Activated T-cell treated with anti-CD3 and anti-CD28 coated beads, Interleukin-2, amount 50 U/mL, for 24 hours (primary cell): ENCODE measurements around the gene ZNF773.
"Not testable (repeated sequence)": the region's sequence is repeated elsewhere in the genome, so short reads cannot be mapped to it uniquely, and the experiment has no call there.

ENCODE experiments used
- DNase-seq: peaks from one replicate; pipeline ENCODE4 v3.0.0-alpha.2; 2020
- H3K27ac Mint-ChIP-seq: 2 replicates; pipeline ENCODE4 v1.8.0; 2020; ENCODE audit warnings: mild to moderate bottlenecking, mixed read lengths
- H3K27me3 Mint-ChIP-seq: 2 replicates; pipeline ENCODE4 v1.8.0; 2020; ENCODE audit warnings: mixed read lengths
- H3K36me3 Mint-ChIP-seq: 2 replicates; pipeline ENCODE4 v1.8.0; 2020; ENCODE audit warnings: low read depth, mixed read lengths
- H3K4me1 Mint-ChIP-seq: 2 replicates; pipeline ENCODE4 v1.8.0; 2020; ENCODE audit warnings: low read depth, mixed read lengths
- H3K4me3 Mint-ChIP-seq: 2 replicates; pipeline ENCODE4 v1.8.0; 2020; ENCODE audit warnings: mild to moderate bottlenecking, moderate library complexity, mixed read lengths
- H3K9me3 Mint-ChIP-seq: 2 replicates; pipeline ENCODE4 v1.8.0; 2020; ENCODE audit warnings: mixed read lengths

ZNF773 gene

GRCh38 chr19:57518021-57518420 is 18.3 kb downstream of the ZNF773 start:
- not testable (repeated sequence) for H3K27me3 Mint-ChIP-seq, DNase-seq, H3K4me1 Mint-ChIP-seq, H3K27ac Mint-ChIP-seq, H3K4me3 Mint-ChIP-seq
- Mint-ChIP-seq H3K9me3 (peaks cover 61% of the 10 kb centered on the region), H3K36me3 (peaks cover 70% of the 10 kb centered on the region)

- Mint-ChIP-seq H3K9me3 (peaks cover 60% of the 10 kb centered on the region), H3K4me3 (peak within 1 kb of the TSS; percentile 95), H3K36me3 (peaks cover 59% of the 10 kb centered on the region), H3K27ac (peak within 1 kb of the TSS; percentile 87), H3K4me1 (peaks cover 23% of the 10 kb centered on the region), H3K27me3 (no peaks in the 10 kb centered on the region)
- peak; percentile 90 for DNase-seq
Observed at GRCh38 chr19:57527136-57527881, 27.6 kb downstream of the ZNF773 start, which contains the start of gene ZNF549. Gene ZNF549 (plus strand): TSS chr19:57527356. CDS start chr19:57527574, 218 bp downstream.

- H3K4me1 Mint-ChIP-seq: no peaks in the 10 kb centered on the region
- H3K36me3 Mint-ChIP-seq: peaks cover 100% of the 10 kb centered on the region
- peaks cover 85% of the 10 kb centered on the region for H3K9me3 Mint-ChIP-seq
- H3K27me3 Mint-ChIP-seq: no peaks in the 10 kb centered on the region
- no peak overlapping the region for H3K27ac Mint-ChIP-seq
- no peak for DNase-seq
- H3K4me3 Mint-ChIP-seq: no peak overlapping the region
Observed at GRCh38 chr19:57537953-57538547, 38.3 kb downstream of the ZNF773 start.

GRCh38 chr19:57546513-57546912 is 46.8 kb downstream of the ZNF773 start:
- Mint-ChIP-seq H3K27me3 (no peaks in the 10 kb centered on the region), H3K4me1 (no peaks in the 10 kb centered on the region), H3K4me3 (no peak overlapping the region), H3K36me3 (peaks cover 100% of the 10 kb centered on the region), H3K9me3 (peaks cover 71% of the 10 kb centered on the region), H3K27ac (no peak overlapping the region)
- DNase-seq: no peak

GRCh38 chr19:57552432-57552831 is 52.7 kb downstream of the ZNF773 start:
- DNase-seq: no peak
- H3K9me3 Mint-ChIP-seq: peaks cover 76% of the 10 kb centered on the region
- H3K27ac Mint-ChIP-seq: no peak overlapping the region
- no peak overlapping the region for H3K4me3 Mint-ChIP-seq
- H3K4me1 Mint-ChIP-seq: peaks cover 3% of the 10 kb centered on the region
- H3K27me3 Mint-ChIP-seq: no peaks in the 10 kb centered on the region
- peaks cover 100% of the 10 kb centered on the region for H3K36me3 Mint-ChIP-seq

- H3K4me1 Mint-ChIP-seq: peaks cover 33% of the 10 kb centered on the region
- peak overlapping the region; percentile 97 for H3K4me3 Mint-ChIP-seq
- H3K36me3 Mint-ChIP-seq: peaks cover 92% of the 10 kb centered on the region
- DNase-seq: no peak
- peaks cover 5% of the 10 kb centered on the region for H3K27me3 Mint-ChIP-seq
- H3K9me3 Mint-ChIP-seq: peaks cover 66% of the 10 kb centered on the region
- no peak overlapping the region for H3K27ac Mint-ChIP-seq
Observed at GRCh38 chr19:57557659-57558058, 57.9 kb downstream of the ZNF773 start.
